Esophagus squamous epithelium (tissue), 5 donors: Measurements from ENCODE around the gene RASA3. TPM values are rescaled to one million over a fixed set of nuclear protein-coding genes. Genes with fewer than 3 reads are reported as not detected.

Source experiments
- DNase-seq: peaks from one replicate; lab custom pipeline; 2025; lab: John Stamatoyannopoulos, UW
- H3K27ac ChIP-seq, 4 donors: fragments of 200-600 bp; sonication (generic); one replicate each; pipeline ENCODE4 v1.5.1; 2016 to 2019; ENCODE audit warnings: mild to moderate bottlenecking in 1 of 4
- H3K27me3 ChIP-seq, 4 donors: fragments of 200-600 bp; sonication (generic); 1 replicate in 3 of 4; 2 replicates in 1 of 4; pipeline versions ENCODE4 v1.5.1 to v1.6.0; 2017 to 2021; ENCODE audit warnings: antibody characterized with exemption in 1 of 4
- H3K36me3 ChIP-seq, 3 donors: fragments of 200-600 bp; sonication (generic); one replicate each; pipeline ENCODE4 v1.5.1; 2016 to 2019
- H3K4me1 ChIP-seq, 3 donors: fragments of 200-600 bp; sonication (generic); one replicate each; pipeline ENCODE4 v1.5.1; 2017 to 2019
- H3K4me3 ChIP-seq, 4 donors: fragments of 200-600 bp; sonication (generic); 1 replicate in 3 of 4; 2 replicates in 1 of 4; pipeline ENCODE4 v1.5.1; 2016 to 2019; ENCODE audit warnings: mild to moderate bottlenecking in 2 of 4, moderate library complexity in 1 of 4
- H3K9me3 ChIP-seq, 3 donors: fragments of 200-600 bp; sonication (generic); one replicate each; pipeline ENCODE4 v1.5.1; 2016 to 2019
- CTCF ChIP-seq, 6 experiments: fragments of 450-650 bp in 4 of 6; fragments of 200-600 bp in 2 of 6; sonication (generic) in 2 of 6; IDR thresholded peaks; one replicate each; pipeline ENCODE4 v1.5.1; 2016 to 2019; ENCODE audit warnings: antibody characterized with exemption in 6 of 6, mild to moderate bottlenecking in 4 of 6, moderate library complexity in 4 of 6
- POLR2A ChIP-seq, 4 donors: fragments of 450-650 bp; IDR thresholded peaks; one replicate each; pipeline ENCODE4 v1.6.1; 2017; ENCODE audit warnings: antibody characterized with exemption in 4 of 4, mild to moderate bottlenecking in 4 of 4, moderate library complexity in 3 of 4
- WGBS, 2 donors: methylation state at CpG; one replicate each; pipeline ENCODE4 v1.1.5; 2018; 5-methylcytosine and 5-hydroxymethylcytosine counted together
- intact Hi-C: fragments of 100-400 bp; cut with DNase I; formaldehyde crosslinking; loops from one replicate; pipeline ENCODE4 v1.15.0; 2022
- total RNA-seq, 4 donors: library from RNA; depleted of rRNA; stranded (reverse); fragments of >200 nt; gene quantifications; one replicate each; pipeline ENCODE4 v1.1.0, GENCODE V29; 2016
- donor health status: DM: yes; HTN: yes; CAD: no.

The RASA3 gene
- total RNA-seq, 4 donors from 2014 or later, result 1.4 to 8.8 (median 3.1) TPM

DNA sequence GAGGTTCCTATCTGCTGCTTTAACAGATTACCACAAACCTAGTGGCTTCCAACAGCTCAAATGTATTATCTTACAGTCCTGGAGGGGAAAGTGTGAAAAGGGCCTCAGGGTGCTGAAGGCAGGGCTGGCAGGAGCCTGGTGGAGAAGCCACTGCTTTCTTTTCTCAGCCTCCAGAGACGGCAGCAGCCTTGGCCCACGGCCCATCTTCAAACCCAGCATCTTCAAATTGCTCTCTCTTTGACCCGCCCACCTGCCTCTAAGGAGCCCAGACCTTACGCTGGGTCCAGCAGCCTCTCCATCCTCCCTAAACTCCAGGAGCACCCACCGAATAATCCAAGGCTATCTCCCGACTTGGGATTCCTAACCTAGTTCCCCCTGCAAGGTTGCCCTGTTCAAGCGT is 194.2 kb downstream of the RASA3 start:
- Histone ChIP-seq H3K27ac (peak overlapping the region in 1 of 4 donors; percentile 17), H3K4me3 (no peak overlapping the region), H3K9me3 (no peaks in the 10 kb centered on the region), H3K4me1 (peaks cover 0 to 35% (median 5%) of the 10 kb centered on the region in 3 donors), H3K27me3 (peaks cover 0 to 22% (median 0%) of the 10 kb centered on the region in 4 donors), H3K36me3 (no peaks in the 10 kb centered on the region)
- no peak for DNase-seq
- TF ChIP-seq POLR2A (IDR thresholded peaks at IDR 0.05) (no peak), CTCF (IDR thresholded peaks at IDR 0.05) (no peak)
- 46 to 67% methylated on average over 6 to 7 of the region's 7 CpGs for WGBS, 2 donors
- intact Hi-C loops, result no loop called here

DNA sequence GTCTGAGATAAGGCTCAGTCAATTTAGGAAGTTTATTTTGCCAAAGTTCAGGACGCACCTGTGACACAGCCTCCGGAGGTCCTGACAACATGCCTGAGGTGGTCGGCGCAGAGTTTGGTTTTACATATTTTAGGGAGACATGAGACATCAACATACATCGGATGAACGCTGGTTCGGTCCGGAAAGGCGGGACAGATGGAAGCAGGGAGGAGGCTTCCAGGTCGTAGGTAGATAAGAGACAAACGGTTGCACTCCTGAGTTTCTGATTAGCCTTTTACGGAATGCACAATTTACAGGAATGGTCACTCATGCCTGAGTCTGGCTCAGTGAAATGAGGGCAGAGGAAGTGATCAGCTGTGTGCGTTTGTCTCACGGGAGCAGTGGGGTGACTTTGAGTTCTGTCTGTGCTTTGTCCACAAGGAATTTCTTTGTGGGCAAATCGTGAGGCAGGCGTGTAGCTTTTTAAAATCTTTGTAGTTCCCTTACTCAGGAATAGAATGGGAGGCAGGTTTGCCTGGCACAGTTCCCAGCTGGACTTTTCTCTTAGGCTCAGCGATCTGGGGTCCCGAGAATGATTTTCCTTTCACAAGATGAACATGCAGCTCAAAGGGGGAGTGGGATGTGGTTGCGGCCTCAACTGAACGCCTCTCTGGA is 194.8 kb downstream of the RASA3 start:
- Histone ChIP-seq H3K9me3 (no peaks in the 10 kb centered on the region), H3K27me3 (peaks cover 0 to 22% (median 0%) of the 10 kb centered on the region in 4 donors), H3K4me3 (no peak overlapping the region), H3K27ac (peak overlapping the region in 1 of 4 donors; percentile 17), H3K4me1 (peaks cover 0 to 35% (median 5%) of the 10 kb centered on the region in 3 donors), H3K36me3 (no peaks in the 10 kb centered on the region)
- intact Hi-C loops, result no loop called here
- DNase-seq, result no peak
- 62 to 78% methylated on average over 16 to 20 of the region's 20 CpGs for WGBS, 2 donors
- TF ChIP-seq POLR2A (IDR thresholded peaks at IDR 0.05) (no peak), CTCF (IDR thresholded peaks at IDR 0.05) (no peak)

DNA sequence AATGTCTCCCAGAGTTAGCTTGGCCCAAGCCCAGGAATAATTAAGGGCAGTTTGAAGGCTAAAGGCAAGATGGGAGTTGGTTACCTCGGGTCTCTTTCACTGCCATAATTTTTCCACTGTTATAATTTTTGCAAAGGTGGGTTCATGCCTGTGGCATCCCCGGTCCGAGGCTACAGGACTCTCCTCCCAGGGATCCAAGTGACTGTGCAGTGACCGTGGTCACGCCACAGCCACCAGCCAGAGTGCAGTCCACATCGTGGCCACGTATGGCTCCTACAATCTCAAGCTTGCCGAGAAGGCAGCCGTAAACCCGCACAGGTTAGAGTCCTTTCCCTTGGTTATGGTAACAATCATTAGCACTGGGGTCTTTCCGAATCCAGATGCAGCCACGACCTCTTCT is 195.3 kb downstream of the RASA3 start:
- H3K4me1 ChIP-seq, result peaks cover 0 to 35% (median 5%) of the 10 kb centered on the region in 3 donors
- 81 to 85% methylated on average over 9 of the region's 12 CpGs for WGBS, 2 donors
- H3K4me3 ChIP-seq, result no peak overlapping the region
- H3K27ac ChIP-seq, result no peak overlapping the region
- H3K36me3 ChIP-seq, result no peaks in the 10 kb centered on the region
- peaks cover 0 to 22% (median 0%) of the 10 kb centered on the region in 4 donors for H3K27me3 ChIP-seq
- intact Hi-C loops, result no loop called here
- no peak for TF ChIP-seq POLR2A (IDR thresholded peaks at IDR 0.05)
- TF ChIP-seq CTCF (IDR thresholded peaks at IDR 0.05), result no peak
- DNase-seq, result no peak
- no peaks in the 10 kb centered on the region for H3K9me3 ChIP-seq

GRCh38 chr13:113936166-113936965 is 196.1 kb downstream of the RASA3 start:
- Histone ChIP-seq H3K36me3 (no peaks in the 10 kb centered on the region), H3K4me3 (no peak overlapping the region), H3K27ac (peak overlapping the region in 1 of 4 donors; percentile 59), H3K27me3 (peaks cover 0 to 22% (median 0%) of the 10 kb centered on the region in 4 donors), H3K4me1 (peaks cover 0 to 35% (median 5%) of the 10 kb centered on the region in 3 donors), H3K9me3 (no peaks in the 10 kb centered on the region)
- WGBS, 2 donors, result 83 to 87% methylated on average over 22 to 23 of the region's 25 CpGs
- no peak for TF ChIP-seq POLR2A (IDR thresholded peaks at IDR 0.05)
- TF ChIP-seq CTCF (IDR thresholded peaks at IDR 0.05), result no peak
- intact Hi-C loops, result no loop called here
- no peak for DNase-seq
